AG04449 (cell line): ENCODE measurements around the gene SH3PXD2A.
A peak's percentile ranks its signal among the peaks of the same experiment; 100 is the strongest.

Experiments
- CTCF ChIA-PET: fragments of 350-600 bp; formaldehyde crosslinking; extraction: SDS; loops from one replicate; lab custom pipeline; 2021; ENCODE audit warnings: antibody characterized with exemption; lab: Yijun Ruan, JAX
- POLR2A ChIA-PET: fragments of 400-600, 350-600 bp; formaldehyde crosslinking; extraction: SDS; loops from one replicate; lab custom pipeline; 2020; ENCODE audit warnings: antibody characterized with exemption, inconsistent platforms; lab: Yijun Ruan, JAX
- DNase-seq: peaks from one replicate; pipeline ENCODE4 v3.0.0-alpha.2; 2010; ENCODE audit warnings: low read depth, low spot score
- H3K4me3 ChIP-seq: 2 replicates; pipeline ENCODE4 v1.5.1; 2011; ENCODE audit warnings: low read depth, mild to moderate bottlenecking, control low read depth, low read length
- TF ChIP-seq, protein P1 (sequence below): IDR thresholded peaks from one replicate; pipeline ENCODE4 v1.5.1; 2011; ENCODE audit warnings: mild to moderate bottlenecking, moderate library complexity, low read length, control low read depth, inconsistent platforms; ENCODE audit not compliant: insufficient read depth; ENCODE audit errors: missing control alignments

SH3PXD2A gene

GRCh38 chr10:103696411-103697145 lies 158.8 kb downstream of the SH3PXD2A start:
- CTCF ChIA-PET: interaction anchor here (0.7 to 7.6 kb wide), 12 partner anchors 11 to 189 kb away, joined by 3 to 81 read pairs (median 3); no protein-coding TSS in a partner anchor
- TF ChIP-seq, protein P1, sequence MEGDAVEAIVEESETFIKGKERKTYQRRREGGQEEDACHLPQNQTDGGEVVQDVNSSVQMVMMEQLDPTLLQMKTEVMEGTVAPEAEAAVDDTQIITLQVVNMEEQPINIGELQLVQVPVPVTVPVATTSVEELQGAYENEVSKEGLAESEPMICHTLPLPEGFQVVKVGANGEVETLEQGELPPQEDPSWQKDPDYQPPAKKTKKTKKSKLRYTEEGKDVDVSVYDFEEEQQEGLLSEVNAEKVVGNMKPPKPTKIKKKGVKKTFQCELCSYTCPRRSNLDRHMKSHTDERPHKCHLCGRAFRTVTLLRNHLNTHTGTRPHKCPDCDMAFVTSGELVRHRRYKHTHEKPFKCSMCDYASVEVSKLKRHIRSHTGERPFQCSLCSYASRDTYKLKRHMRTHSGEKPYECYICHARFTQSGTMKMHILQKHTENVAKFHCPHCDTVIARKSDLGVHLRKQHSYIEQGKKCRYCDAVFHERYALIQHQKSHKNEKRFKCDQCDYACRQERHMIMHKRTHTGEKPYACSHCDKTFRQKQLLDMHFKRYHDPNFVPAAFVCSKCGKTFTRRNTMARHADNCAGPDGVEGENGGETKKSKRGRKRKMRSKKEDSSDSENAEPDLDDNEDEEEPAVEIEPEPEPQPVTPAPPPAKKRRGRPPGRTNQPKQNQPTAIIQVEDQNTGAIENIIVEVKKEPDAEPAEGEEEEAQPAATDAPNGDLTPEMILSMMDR: peak; percentile 68
- no peak overlapping the region for H3K4me3 ChIP-seq
- POLR2A ChIA-PET: interaction anchor here (0.6 to 1.3 kb wide), 7 partner anchors 10 to 51 kb away, joined by 3 to 7 read pairs (median 4); no protein-coding TSS in a partner anchor
- peak; percentile 75 for DNase-seq

- no peak for DNase-seq
- H3K4me3 ChIP-seq: no peak overlapping the region
- POLR2A ChIA-PET: interaction anchor here (0.8 to 1.3 kb wide), 6 partner anchors 10 to 51 kb away, joined by 3 to 7 read pairs (median 4); no protein-coding TSS in a partner anchor
- CTCF ChIA-PET: interaction anchor here (0.7 to 7.6 kb wide), 14 partner anchors 11 to 204 kb away, joined by 3 to 81 read pairs (median 3); no protein-coding TSS in a partner anchor
- TF ChIP-seq, protein P1: no peak
Measured at GRCh38 chr10:103696094-103696410, 159.3 kb downstream of the SH3PXD2A start.

DNA sequence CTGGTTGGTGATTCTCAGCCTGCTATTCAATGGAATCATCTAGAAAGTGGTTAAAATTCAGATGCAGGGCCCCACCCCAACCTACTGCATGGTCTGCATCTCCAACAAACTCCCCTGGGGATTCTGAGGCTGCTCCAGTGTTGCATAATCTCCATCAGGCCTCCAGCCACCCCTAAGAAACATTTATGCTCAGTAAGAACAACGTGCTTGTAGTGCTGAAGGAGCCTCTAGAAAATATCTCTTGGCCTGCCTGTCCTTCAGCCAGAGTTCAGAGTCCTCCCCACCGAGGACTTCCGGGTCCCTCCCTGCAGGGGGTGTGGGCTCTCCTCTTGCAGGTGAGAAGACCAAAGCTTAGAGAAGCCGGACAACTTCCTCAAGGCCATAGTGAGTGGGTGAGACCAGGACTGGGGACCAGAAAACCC lies 159.8 kb downstream of the SH3PXD2A start:
- H3K4me3 ChIP-seq: no peak overlapping the region
- CTCF ChIA-PET: interaction anchor here (0.8 to 7.6 kb wide), 10 partner anchors 10 to 203 kb away, joined by 3 to 81 read pairs (median 9); no protein-coding TSS in a partner anchor
- POLR2A ChIA-PET: interaction anchor here (1.2 kb wide), 1 partner anchor 34 kb away, joined by 4 read pairs; no protein-coding TSS in a partner anchor
- TF ChIP-seq, protein P1: no peak
- no peak for DNase-seq

- POLR2A ChIA-PET: no interaction called here
- TF ChIP-seq, protein P1: no peak
- DNase-seq: no peak
- CTCF ChIA-PET: interaction anchor here (1.5 to 7.6 kb wide), 6 partner anchors 9 to 191 kb away, joined by 5 to 81 read pairs (median 10); no protein-coding TSS in a partner anchor
- no peak overlapping the region for H3K4me3 ChIP-seq
Measured at GRCh38 chr10:103693812-103694205, 161.6 kb downstream of the SH3PXD2A start.

DNA sequence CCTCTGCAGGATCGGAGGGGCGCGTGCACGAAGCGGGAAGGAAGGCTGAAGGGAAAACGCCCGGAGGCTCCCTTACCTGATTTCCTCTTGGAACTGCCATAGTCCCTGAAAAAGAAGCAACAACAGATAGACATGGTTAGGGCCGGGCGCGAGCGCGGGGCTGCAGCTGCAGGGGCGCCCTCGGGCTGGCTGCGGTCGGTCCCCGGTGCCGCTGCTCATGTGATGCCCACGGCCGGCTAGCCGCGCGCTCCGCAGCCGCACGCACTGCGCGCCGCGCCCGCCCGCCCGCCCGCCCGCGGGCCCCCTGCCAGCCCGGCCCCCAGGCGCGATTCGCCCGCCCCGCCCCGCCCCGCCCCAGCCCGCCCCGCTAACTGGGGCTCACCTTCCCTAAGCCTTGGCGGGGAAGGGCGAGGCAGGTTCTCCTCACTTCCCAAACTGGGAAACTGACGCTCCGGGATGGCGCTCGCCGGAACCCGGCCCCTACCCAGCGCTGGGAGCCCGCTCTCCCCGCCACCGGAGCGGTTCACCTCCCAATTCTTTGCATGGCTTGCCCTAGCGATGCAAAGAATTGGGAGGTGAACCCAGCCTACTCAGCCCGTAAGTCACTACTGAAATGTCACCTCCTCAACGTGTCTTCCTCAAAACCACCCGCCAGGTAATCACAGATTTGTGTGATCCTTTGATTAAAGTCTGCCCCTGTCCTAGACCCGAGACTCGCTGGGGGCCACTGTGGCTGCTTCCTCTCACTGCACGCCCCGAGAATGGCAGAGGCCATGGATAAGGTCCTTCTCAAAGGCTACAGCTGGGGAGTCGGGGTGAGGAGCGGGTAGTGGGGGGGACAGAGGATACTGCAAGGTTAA lies 162.2 kb downstream of the SH3PXD2A start:
- CTCF ChIA-PET: interaction anchor here (2.0 to 7.6 kb wide), 4 partner anchors 8 to 192 kb away, joined by 7 to 81 read pairs (median 46); no protein-coding TSS in a partner anchor
- POLR2A ChIA-PET: no interaction called here
- no peak for DNase-seq
- TF ChIP-seq, protein P1: no peak
- H3K4me3 ChIP-seq: peak overlapping the region; percentile 50
